GM12878 (cell line): ENCODE results near the gene CXXC1. TPM values are rescaled to one million over a fixed set of nuclear protein-coding genes. Genes with fewer than 3 reads are reported as not detected.

ENCODE experiments used
- ATAC-seq: fragments of 200-7000 bp; cut with Tn5 transposase; 3 replicates; pipeline ENCODE4 v1.9.1; 2020; ENCODE audit warnings: mild to moderate bottlenecking, moderate library complexity
- BruUV-seq: library from RNA; stranded (reverse); fragments of 400-500 nt; replicated peaks from 2 replicates; lab custom pipeline; 2021; lab: Mats Ljungman, UMichigan
- CTCF ChIA-PET: fragments of 300-600 bp; sonication (Branson Sonifier 250); formaldehyde crosslinking; extraction: SDS; loops from one replicate; lab custom pipeline; 2021; ENCODE audit warnings: inconsistent platforms; lab: Yijun Ruan, JAX
- POLR2A ChIA-PET: fragments of 350-600 bp; formaldehyde crosslinking; extraction: SDS; loops from one replicate; lab custom pipeline; 2021; ENCODE audit warnings: inconsistent platforms; lab: Charles Lee
- RAD21 ChIA-PET: fragments of 300-600 bp; sonication (Branson Sonifier 250); formaldehyde crosslinking; loops from one replicate; lab custom pipeline; 2023; ENCODE audit warnings: antibody characterized with exemption; ENCODE audit not compliant: unreplicated experiment; lab: Charles Lee
- SMC1A ChIA-PET: fragments of 300-600 bp; sonication (Branson Sonifier 250); formaldehyde crosslinking; loops from one replicate; lab custom pipeline; 2023; ENCODE audit not compliant: unreplicated experiment, uncharacterized antibody; lab: Charles Lee
- DNase-seq: peaks from one replicate; pipeline ENCODE4 v3.0.0-alpha.2; 2011; ENCODE audit warnings: low read depth, low spot score
- FAIRE-seq: peaks from 3 replicates; lab custom pipeline; 2011; peaks lifted over from hg19 to GRCh38; lab: Jason Lieb, UNC
- H2AFZ ChIP-seq: 2 replicates; pipeline ENCODE4 v1.6.0; 2011; ENCODE audit warnings: low read depth, low read length, control low read depth; ENCODE audit not compliant: control insufficient read depth
- H3K27ac ChIP-seq: 2 replicates; pipeline ENCODE4 v1.5.1; 2011; ENCODE audit warnings: control low read depth; ENCODE audit not compliant: control insufficient read depth, insufficient read depth
- H3K27me3 ChIP-seq, 2 experiments: replicated peaks in 1 of 2; 2 replicates each; pipeline versions ENCODE4 v1.6.0 to v1.6.1; 2011; ENCODE audit warnings: low read length in 1 of 2; ENCODE audit not compliant: control insufficient read depth in 2 of 2, insufficient read depth in 2 of 2
- H3K36me3 ChIP-seq, 2 experiments: 2 replicates each; pipeline ENCODE4 v1.5.1; 2011; ENCODE audit warnings: low read length in 1 of 2; ENCODE audit not compliant: control insufficient read depth in 2 of 2, insufficient read depth in 2 of 2
- H3K4me1 ChIP-seq: 2 replicates; pipeline ENCODE4 v1.6.1; 2011; ENCODE audit warnings: mild to moderate bottlenecking, low read length, moderate library complexity, mixed read lengths; ENCODE audit not compliant: control insufficient read depth, insufficient read depth
- H3K4me2 ChIP-seq: 2 replicates; pipeline ENCODE4 v1.6.0; 2011; ENCODE audit warnings: control low read depth; ENCODE audit not compliant: control insufficient read depth, insufficient read depth
- H3K4me3 ChIP-seq: fragments of 200-600 bp; sonication (generic); 2 replicates; pipeline ENCODE4 v1.5.1; 2016
- H3K79me2 ChIP-seq: 2 replicates; pipeline ENCODE4 v1.6.0; 2011; ENCODE audit warnings: low read length; ENCODE audit not compliant: control insufficient read depth, insufficient read depth
- H3K9ac ChIP-seq: 2 replicates; pipeline ENCODE4 v1.8.0; 2011; ENCODE audit warnings: low read length, control low read depth, mixed read lengths; ENCODE audit not compliant: control insufficient read depth, insufficient read depth
- H3K9me3 ChIP-seq: replicated peaks from 3 replicates; pipeline ENCODE4 v1.5.1; 2011; ENCODE audit warnings: mild to moderate bottlenecking, low read length; ENCODE audit not compliant: control insufficient read depth, insufficient read depth
- H4K20me1 ChIP-seq: 2 replicates; pipeline ENCODE4 v1.6.0; 2011; ENCODE audit not compliant: control insufficient read depth, insufficient read depth
- ATF3 ChIP-seq: IDR thresholded peaks from 2 replicates; pipeline ENCODE4 v1.6.1; 2011; ENCODE audit warnings: low read depth, mild to moderate bottlenecking, low read length, moderate library complexity, borderline replicate concordance; ENCODE audit errors: extremely low read depth
- BMI1 ChIP-seq: fragments of 450-650 bp; IDR thresholded peaks from 2 replicates; pipeline ENCODE4 v1.6.1; 2016; ENCODE audit warnings: mild to moderate bottlenecking, moderate library complexity, borderline replicate concordance
- CBFB ChIP-seq: IDR thresholded peaks from 2 replicates; pipeline ENCODE4 v1.6.1; 2016; ENCODE audit warnings: antibody characterized with exemption, low read depth
- CHD2 ChIP-seq: IDR thresholded peaks from 2 replicates; pipeline ENCODE4 v1.6.1; 2011; ENCODE audit warnings: low read depth, low read length, improper control_type of control experiment, borderline replicate concordance
- GABPA ChIP-seq: IDR thresholded peaks from 2 replicates; pipeline ENCODE4 v1.6.1; 2014; ENCODE audit warnings: antibody characterized with exemption, low read depth, mild to moderate bottlenecking, inconsistent platforms
- IKZF1 ChIP-seq: fragments of 450-650 bp; conservative IDR thresholded peaks from 2 replicates; pipeline ENCODE4 v1.6.1; 2017; ENCODE audit warnings: antibody characterized with exemption, mild to moderate bottlenecking
- IRF4 ChIP-seq: IDR thresholded peaks from 2 replicates; pipeline ENCODE4 v1.6.1; 2011; ENCODE audit warnings: low read depth, low read length
- JUNB ChIP-seq: IDR thresholded peaks from 2 replicates; pipeline ENCODE4 v1.6.1; 2016; ENCODE audit warnings: antibody characterized with exemption, mild to moderate bottlenecking
- LARP7 ChIP-seq: fragments of 450-650 bp; IDR thresholded peaks from 2 replicates; pipeline ENCODE4 v1.6.1; 2017; ENCODE audit warnings: mild to moderate bottlenecking
- MEF2B ChIP-seq: fragments of 450-650 bp; IDR thresholded peaks from 2 replicates; pipeline ENCODE4 v1.6.1; 2018; ENCODE audit warnings: mild to moderate bottlenecking, moderate library complexity; ENCODE audit not compliant: partially characterized antibody, poor library complexity, severe bottlenecking
- MTA2 ChIP-seq: fragments of 450-650 bp; IDR thresholded peaks from 2 replicates; pipeline ENCODE4 v1.6.1; 2016; ENCODE audit warnings: low read depth, mild to moderate bottlenecking, moderate library complexity
- MXI1 ChIP-seq: fragments of 150-350 bp; IDR thresholded peaks from 2 replicates; pipeline ENCODE4 v1.6.1; 2011; ENCODE audit warnings: low read depth, mild to moderate bottlenecking, inconsistent platforms, low read length, improper control_type of control experiment
- NR2C2 ChIP-seq: IDR thresholded peaks from 2 replicates; pipeline ENCODE4 v1.6.1; 2011; ENCODE audit warnings: borderline replicate concordance, low read depth; ENCODE audit not compliant: control insufficient read depth, insufficient read length
- PAX5 ChIP-seq: IDR thresholded peaks from 2 replicates; pipeline ENCODE4 v1.6.1; 2011; ENCODE audit warnings: low read depth, low read length, borderline replicate concordance
- PAX8 ChIP-seq: fragments of 450-650 bp; IDR thresholded peaks from 2 replicates; pipeline ENCODE4 v1.6.1; 2017; ENCODE audit warnings: mild to moderate bottlenecking, moderate library complexity
- RAD51 ChIP-seq: fragments of 450-650 bp; IDR thresholded peaks from 2 replicates; pipeline ENCODE4 v1.6.1; 2016; ENCODE audit warnings: moderate library complexity, mild to moderate bottlenecking, inconsistent platforms
- RUNX3 ChIP-seq: IDR thresholded peaks from 2 replicates; pipeline ENCODE4 v1.6.1; 2012; ENCODE audit warnings: low read length, inconsistent platforms
- SIX5 ChIP-seq: IDR thresholded peaks from 2 replicates; pipeline ENCODE4 v1.6.1; 2011; ENCODE audit warnings: mild to moderate bottlenecking, low read depth, low read length, moderate library complexity; ENCODE audit not compliant: severe bottlenecking
- SPI1 ChIP-seq: IDR thresholded peaks from 2 replicates; pipeline ENCODE4 v1.6.1; 2011; ENCODE audit warnings: low read depth, mild to moderate bottlenecking, low read length, moderate library complexity, borderline replicate concordance; ENCODE audit not compliant: insufficient read depth
- SRF ChIP-seq, 2 experiments: IDR thresholded peaks; 2 replicates each; pipeline ENCODE4 v1.6.1; 2011; ENCODE audit warnings: low read depth in 2 of 2, low read length in 2 of 2, mild to moderate bottlenecking in 1 of 2, moderate library complexity in 1 of 2
- TARDBP ChIP-seq: IDR thresholded peaks from 2 replicates; pipeline ENCODE4 v1.6.1; 2016; ENCODE audit warnings: borderline replicate concordance
- ZBED1 ChIP-seq: IDR thresholded peaks from 2 replicates; pipeline ENCODE4 v1.6.1; 2016; ENCODE audit warnings: borderline replicate concordance
- WGBS: methylation state at CpG from one replicate; pipeline ENCODE4 v1.1.6; 2016; ENCODE audit warnings: low lambda C conversion rate; ENCODE audit not compliant: insufficient replicate concordance, insufficient coverage; ENCODE audit errors: missing lambda C conversion rate; 5-methylcytosine and 5-hydroxymethylcytosine counted together
- in situ Hi-C: fragments of 300-500 bp; cut with MboI; formaldehyde crosslinking; loops from 9 replicates; pipeline ENCODE4 v1.14.3; 2018; ENCODE audit warnings: mixed read lengths
- intact Hi-C: fragments of 100-400 bp; cut with micrococcal nuclease; formaldehyde crosslinking; loops from one replicate; pipeline ENCODE4 v1.14.2; 2022; ENCODE audit not compliant: unreplicated experiment
- polyA plus RNA-seq, 11 experiments: library from polyadenylated mRNA; depleted of rRNA in 4 of 11; unstranded in 6 of 11; stranded (reverse) in 5 of 11; fragments of >200 nt; fragmentation: Nextera tagmentation in 4 of 11; fragmentation: Illumina TruSeq in 1 of 11; extraction: Ambion mirVana in 4 of 11; extraction: Trizol in 1 of 11; gene quantifications; 1 replicate in 1 of 11; 2 replicates in 10 of 11; pipeline versions ENCODE4 v1.2.1 to v1.2.3, GENCODE V29; 2011 to 2016; ENCODE audit warnings: inconsistent platforms in 2 of 11, missing spikeins in 2 of 11, low read depth in 1 of 11
- total RNA-seq, 4 experiments: library from RNA; depleted of rRNA in 3 of 4; stranded (reverse); fragments of >200 nt in 3 of 4; fragmentation: Illumina TruSeq in 1 of 4; extraction: Trizol in 1 of 4; gene quantifications; 2 replicates each; pipeline versions ENCODE4 v1.2.1 to v1.2.3, GENCODE V29; 2013 to 2021
- TF ChIP-seq, protein P1 (sequence below): IDR thresholded peaks from 2 replicates; pipeline ENCODE4 v1.6.1; 2011; ENCODE audit warnings: low read depth, low read length, improper control_type of control experiment, borderline replicate concordance

Gene CXXC1
- total and polyA plus RNA-seq, 10 of the 15 experiments (the other 5 are each of a cell fraction or from before 2014, with no cell fraction given), result 9.2 to 180 (median 93.8) TPM

- TF ChIP-seq PAX5, result peak; percentile 39; the same call in 1 of the 2 replicates
- no peak; the same call in 1 of the 2 replicates for TF ChIP-seq LARP7
- TF ChIP-seq GABPA, result no peak
- no peak for TF ChIP-seq RAD51
- TF ChIP-seq BMI1, result peak; percentile 73; the same call in 1 of the 2 replicates
- peak; percentile 76; the same call in 1 of the 2 replicates for TF ChIP-seq MXI1
- no peak; the same call in 1 of the 2 replicates for TF ChIP-seq JUNB
- no peak for TF ChIP-seq RUNX3
Observed at GRCh38 chr18:50287441-50288347, at the start of gene CXXC1 (continued).

GRCh38 chr18:50334546-50335152, 47.2 kb upstream of the CXXC1 start:
- FAIRE-seq (peak; percentile 81), ATAC-seq (peak; percentile 78)
- TF ChIP-seq PAX8 (no peak), SPI1 (peak; percentile 49), NR2C2 (no peak), ATF3 (no peak), IKZF1 (peak; percentile 95), ZBED1 (0 out of 2 replicates have a peak, but pooled peaks have one; percentile 57), TARDBP (no peak), SRF (IDR thresholded peaks at IDR 0.05; ENCODE audit: low read depth in 2 of 2, low read length in 2 of 2) (no peak), IRF4 (peak; percentile 40; the same call in 1 of the 2 replicates), LARP7 (no peak), CBFB (peak; percentile 44; the same call in 1 of the 2 replicates), MTA2 (peak; percentile 74; the same call in 1 of the 2 replicates), SIX5 (no peak), MEF2B (peak; percentile 91), CHD2 (no peak)
- TF ChIP-seq, protein P1, sequence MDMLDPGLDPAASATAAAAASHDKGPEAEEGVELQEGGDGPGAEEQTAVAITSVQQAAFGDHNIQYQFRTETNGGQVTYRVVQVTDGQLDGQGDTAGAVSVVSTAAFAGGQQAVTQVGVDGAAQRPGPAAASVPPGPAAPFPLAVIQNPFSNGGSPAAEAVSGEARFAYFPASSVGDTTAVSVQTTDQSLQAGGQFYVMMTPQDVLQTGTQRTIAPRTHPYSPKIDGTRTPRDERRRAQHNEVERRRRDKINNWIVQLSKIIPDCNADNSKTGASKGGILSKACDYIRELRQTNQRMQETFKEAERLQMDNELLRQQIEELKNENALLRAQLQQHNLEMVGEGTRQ, result no peak

More at GRCh38 chr18:50334546-50335152, 47.2 kb upstream of the CXXC1 start:
- Histone ChIP-seq H2AFZ (no peak overlapping the region), H3K36me3 (no peaks in the 10 kb centered on the region), H3K4me1 (peaks cover 49% of the 10 kb centered on the region), H3K4me2 (peak overlapping the region; percentile 90), H3K27me3 (no peaks in the 10 kb centered on the region), H3K79me2 (no peaks in the 10 kb centered on the region), H4K20me1 (no peaks in the 10 kb centered on the region), H3K9ac (no peak overlapping the region), H3K27ac (peak overlapping the region; percentile 31), H3K9me3 (peaks cover 10% of the 10 kb centered on the region; the same call in 2 of the 3 replicates), H3K4me3 (peak overlapping the region; percentile 2; the same call in 1 of the 2 replicates)
- SMC1A ChIA-PET, result interaction anchor here (2.0 to 3.9 kb wide), 4 partner anchors 8 to 21 kb away, joined by 6 to 25 read pairs (median 18); no protein-coding TSS in a partner anchor
- POLR2A ChIA-PET, result no interaction called here
- intact Hi-C loops, result no loop called here
- WGBS, result 15% methylated on average over 7 of the region's 7 CpGs
- RAD21 ChIA-PET, result no interaction called here
- no TSS peak for BruUV-seq
- CTCF ChIA-PET, result no interaction called here
- in situ Hi-C loops, result no loop called here
- peak; percentile 71 for DNase-seq
